SIG-M5 treated with dmso at 0.1 percent for 504 hours (cell line): ENCODE results near the gene PANK4.

Source experiments
- DNase-seq: peaks from one replicate; lab custom pipeline; 2025; ENCODE audit not compliant: unreplicated experiment; lab: John Stamatoyannopoulos, UW

PANK4 gene

GRCh38 chr1:2530513-2531361 is 4.3 kb upstream of the PANK4 start:
- DNase-seq: no peak

GRCh38 chr1:2529784-2530512 is 3.6 kb upstream of the PANK4 start, which contains the start of gene HES5:
HES5 (minus strand) TSS chr1:2530263; CDS start chr1:2530164, 99 bp downstream.
- DNase-seq: no peak

GRCh38 chr1:2528966-2529783 is 2.8 kb upstream of the PANK4 start:
- DNase-seq: no peak

DNA sequence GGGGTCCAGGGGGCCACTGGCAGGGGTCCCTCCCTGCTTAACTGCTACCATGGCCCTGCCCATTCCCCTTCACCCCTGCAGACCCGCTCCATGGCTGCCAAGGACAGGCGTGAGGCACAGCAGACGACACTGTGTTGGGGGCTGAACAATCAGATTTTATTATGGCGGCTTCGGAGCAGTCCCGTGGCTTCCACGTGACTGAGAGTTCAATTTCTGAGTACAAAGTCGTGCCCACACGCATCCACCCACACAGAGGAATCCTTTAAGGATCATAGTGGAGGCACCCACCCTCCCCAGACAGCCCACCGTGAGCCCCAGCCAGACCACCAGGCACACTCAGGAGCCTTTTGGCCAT is 2.2 kb upstream of the PANK4 start:
- DNase-seq: no peak

DNA sequence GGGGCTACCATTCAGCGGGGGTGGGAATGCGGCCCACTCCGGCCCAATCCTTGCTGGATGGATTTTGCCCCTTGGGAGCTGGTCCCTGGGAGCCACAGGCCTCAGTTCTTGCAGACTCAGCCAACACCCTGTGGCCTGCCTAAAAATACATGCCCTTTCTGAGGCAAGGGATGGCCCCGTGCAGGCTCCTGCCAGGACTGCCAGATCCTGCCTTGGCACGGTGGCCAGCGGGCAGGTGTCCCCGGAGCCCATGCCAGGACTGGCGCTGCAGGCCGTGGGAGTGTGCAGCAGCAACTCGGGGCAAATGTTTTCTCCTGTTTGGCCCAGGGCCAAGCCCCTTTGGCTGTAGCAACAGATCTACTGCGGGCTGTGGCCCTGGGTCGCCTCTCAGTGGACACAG is 1.6 kb upstream of the PANK4 start:
- no peak for DNase-seq

- DNase-seq: no peak
These were observed 1.1 kb upstream of the PANK4 start for GRCh38 chr1:2527556-2527860.

GRCh38 chr1:2526824-2527555 is 594 bp upstream of the PANK4 start:
- DNase-seq: no peak

- DNase-seq: no peak
These were observed 850 bp downstream of the PANK4 start for GRCh38 chr1:2525572-2525919.

DNA sequence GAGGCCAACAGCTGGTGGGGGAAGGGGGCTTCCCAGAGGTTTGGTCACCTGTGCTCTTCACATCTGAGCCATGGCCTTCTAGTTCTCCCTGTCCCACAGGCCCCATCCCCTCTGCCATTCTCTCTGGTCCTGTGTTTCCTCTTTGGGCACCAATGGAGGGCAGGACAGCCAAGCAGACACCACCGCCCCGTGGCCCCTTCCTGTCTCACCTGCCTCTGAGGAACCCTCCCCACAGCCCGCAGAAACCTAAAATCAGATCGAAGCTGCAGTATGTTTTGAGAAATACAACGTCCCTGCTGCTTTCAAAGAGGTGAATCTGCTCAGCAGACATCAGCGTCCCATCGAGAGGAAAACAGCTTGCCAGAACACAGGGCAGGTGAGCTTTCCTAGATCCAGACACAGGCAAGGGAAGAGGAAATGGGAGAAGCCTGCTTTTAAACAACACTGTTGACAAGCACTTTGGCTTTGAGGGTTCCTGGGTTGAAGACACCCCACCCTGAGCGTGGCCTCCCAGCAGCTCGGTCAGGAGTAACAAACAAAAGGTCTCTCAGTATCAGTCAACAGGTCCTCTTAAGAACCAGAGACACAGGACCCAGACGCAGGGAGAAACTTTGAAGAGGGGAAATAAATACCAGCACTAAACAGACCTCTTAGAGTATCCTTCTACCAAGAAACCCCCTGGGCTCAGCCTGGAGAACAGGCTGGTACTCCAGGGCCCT is 2.3 kb downstream of the PANK4 start:
- DNase-seq: no peak

- DNase-seq: no peak
These were observed 3.1 kb downstream of the PANK4 start for GRCh38 chr1:2523191-2523890.

DNA sequence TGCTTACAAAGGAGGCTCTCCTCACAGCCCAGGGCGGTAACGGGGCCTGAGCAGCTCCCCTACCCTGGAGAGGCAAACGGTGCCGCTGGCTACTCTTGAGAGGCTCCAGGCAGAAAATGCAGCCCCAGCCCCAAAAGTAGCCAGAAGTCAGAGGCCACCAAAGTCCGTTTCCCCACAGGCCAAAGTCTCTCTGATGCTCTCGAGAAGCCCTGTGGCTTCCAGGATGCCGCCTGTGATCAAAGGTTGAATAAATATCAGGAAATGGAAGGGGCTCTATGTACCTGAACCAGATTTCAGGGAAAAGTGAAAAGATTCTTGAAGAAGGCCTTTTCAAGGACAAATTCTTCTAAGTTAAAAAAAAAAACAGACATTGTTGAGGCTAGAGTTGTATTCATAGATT is 4.2 kb downstream of the PANK4 start:
- no peak for DNase-seq

DNA sequence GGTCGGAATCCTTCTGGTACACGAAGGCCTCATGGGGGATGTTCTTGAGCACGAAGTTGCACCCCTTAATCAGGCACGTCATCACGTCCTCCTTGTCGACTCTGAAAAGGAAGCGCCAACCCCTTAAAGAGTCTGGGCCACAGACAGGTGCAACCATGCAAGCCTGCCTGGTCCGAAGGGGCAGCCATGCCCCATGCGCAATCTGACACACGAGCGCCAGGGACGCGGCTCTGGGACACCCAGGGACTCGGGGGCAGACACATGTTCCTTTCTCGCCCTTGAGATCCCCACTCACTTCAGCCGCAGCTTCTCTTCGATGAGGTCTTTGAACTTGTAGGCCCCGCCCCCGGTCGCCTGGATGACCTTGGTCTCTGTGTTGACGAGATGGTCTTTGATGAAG is 5.6 kb downstream of the PANK4 start:
- no peak for DNase-seq

DNA sequence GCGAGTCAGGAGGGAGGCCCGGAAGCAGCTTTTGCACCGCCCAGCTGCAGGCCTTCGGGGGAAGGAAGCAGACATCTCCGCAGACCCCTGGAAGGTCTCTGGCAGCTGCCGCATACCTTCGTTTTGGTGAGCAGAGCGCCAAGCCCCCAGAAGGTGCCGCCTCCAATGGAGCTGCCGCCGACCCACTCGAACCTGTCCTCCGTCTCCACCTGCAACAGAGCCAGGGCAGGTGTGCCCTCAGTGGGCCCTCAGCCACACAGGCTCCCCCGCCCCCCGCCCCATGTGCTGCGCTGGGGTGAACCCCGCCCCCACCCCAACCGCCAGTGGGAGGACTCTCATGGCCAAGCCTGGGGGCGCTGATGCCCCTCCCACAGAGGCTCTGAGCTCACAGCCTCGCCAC is 6.2 kb downstream of the PANK4 start:
- DNase-seq: no peak

DNA sequence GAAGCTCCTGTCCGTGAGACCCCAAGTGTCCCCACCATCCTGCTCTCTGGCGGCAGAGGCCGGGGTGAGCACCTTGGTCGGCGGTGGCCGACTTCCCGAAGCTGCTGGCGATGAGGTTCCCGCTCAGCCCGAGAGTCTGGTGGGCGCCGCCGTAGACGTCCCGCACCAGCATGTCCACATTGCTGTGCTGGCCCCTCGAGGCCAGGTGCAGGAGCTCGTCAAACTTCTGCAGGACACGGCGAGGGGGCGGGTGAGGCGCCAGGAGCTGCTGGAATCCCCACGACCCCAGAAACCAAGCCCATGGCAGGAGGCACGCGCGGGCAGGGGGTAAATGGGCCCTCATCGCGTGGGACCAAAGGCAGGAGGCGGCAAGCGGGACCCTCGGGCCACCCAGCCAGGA is 6.7 kb downstream of the PANK4 start:
- DNase-seq: no peak

DNA sequence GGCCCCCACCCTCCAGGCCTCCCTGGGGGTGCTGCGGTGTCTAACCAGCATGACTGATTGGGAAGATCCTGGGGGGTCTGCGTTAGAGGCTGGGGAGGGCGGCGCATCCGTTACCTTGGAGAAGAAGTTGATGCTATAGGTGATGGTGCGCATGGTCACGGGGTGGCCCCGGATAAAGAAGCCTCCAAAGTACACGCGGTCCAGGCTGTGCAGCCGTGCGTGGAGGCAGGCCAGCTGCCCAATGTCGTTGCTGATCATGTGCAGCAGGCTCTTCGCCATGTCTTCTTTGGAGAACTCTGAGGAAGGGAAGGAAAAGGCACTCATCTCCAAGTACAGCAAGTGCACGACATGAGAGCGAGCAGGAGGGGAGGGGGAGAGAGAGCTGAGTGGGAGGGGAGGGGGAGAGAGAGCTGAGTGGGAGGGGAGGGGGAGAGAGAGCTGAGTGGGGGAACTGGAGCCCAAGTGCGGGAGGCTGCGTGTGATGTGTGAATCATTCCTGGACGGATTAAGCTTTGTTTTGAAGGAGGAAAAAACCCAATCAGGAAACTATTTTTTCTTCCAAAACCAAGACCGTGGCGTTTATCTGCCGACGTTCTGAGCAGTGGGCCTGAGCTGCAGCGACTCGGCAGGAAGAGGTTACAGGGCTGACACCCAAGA is 7.2 kb downstream of the PANK4 start:
- DNase-seq: no peak

GRCh38 chr1:2518528-2518927 is 7.9 kb downstream of the PANK4 start:
- no peak for DNase-seq

DNA sequence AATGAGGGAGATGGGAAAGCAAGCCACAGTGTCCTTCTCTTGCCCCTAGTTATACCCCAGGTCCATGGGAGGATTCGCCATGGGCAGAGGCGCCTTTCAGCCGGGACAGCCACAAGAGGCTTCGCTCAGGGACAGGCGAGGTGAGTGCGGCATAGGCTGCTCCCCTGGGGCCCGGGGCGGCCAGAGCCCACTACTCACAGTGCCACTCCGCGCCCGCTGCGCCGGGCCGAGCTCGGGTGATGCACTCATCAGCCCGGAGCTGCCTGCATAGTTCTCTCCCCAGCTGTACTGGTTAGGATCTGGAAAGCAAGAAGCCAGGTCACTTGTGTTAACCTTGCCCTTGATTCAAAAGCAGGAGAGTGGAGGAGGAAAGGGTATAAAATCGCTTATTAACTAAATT is 8.4 kb downstream of the PANK4 start:
- no peak for DNase-seq

- no peak for DNase-seq
These were observed 9.4 kb downstream of the PANK4 start for GRCh38 chr1:2516946-2517345.

- no peak for DNase-seq
These were observed 10.3 kb downstream of the PANK4 start for GRCh38 chr1:2516124-2516523.

- DNase-seq: no peak
These were observed 10.7 kb downstream of the PANK4 start for GRCh38 chr1:2515763-2516080.
